Measurements from ENCODE around the gene RFPL1.

Gene RFPL1

GRCh38 chr22:29443452-29443851 lies 5.1 kb downstream of the RFPL1 start:
- DNase-seq: no peak

- DNase-seq: no peak
Measured at GRCh38 chr22:29443861-29444792, 5.7 kb downstream of the RFPL1 start.

GRCh38 chr22:29445508-29445907 lies 7.1 kb downstream of the RFPL1 start:
- DNase-seq: no peak

- no peak for DNase-seq
Measured at GRCh38 chr22:29447906-29448305, 9.5 kb downstream of the RFPL1 start.

GRCh38 chr22:29449296-29449875 lies 11.0 kb downstream of the RFPL1 start:
- DNase-seq: no peak

- DNase-seq: no peak
Measured at GRCh38 chr22:29450222-29450621, 11.8 kb downstream of the RFPL1 start.

- no peak for DNase-seq
Measured at GRCh38 chr22:29451863-29452262, 13.5 kb downstream of the RFPL1 start.

GRCh38 chr22:29454276-29454675 lies 15.9 kb downstream of the RFPL1 start:
- peak; percentile 56 for DNase-seq

GRCh38 chr22:29456211-29456671 lies 17.9 kb downstream of the RFPL1 start:
- no peak for DNase-seq

- no peak for DNase-seq
Measured at GRCh38 chr22:29457730-29458129, 19.3 kb downstream of the RFPL1 start.

- no peak for DNase-seq
Measured at GRCh38 chr22:29458551-29458950, 20.2 kb downstream of the RFPL1 start.

- DNase-seq: no peak
Measured at GRCh38 chr22:29459773-29460172, 21.4 kb downstream of the RFPL1 start.

GRCh38 chr22:29461263-29461662 lies 22.9 kb downstream of the RFPL1 start:
- DNase-seq: no peak

GRCh38 chr22:29463629-29464028 lies 25.2 kb downstream of the RFPL1 start:
- DNase-seq: no peak

GRCh38 chr22:29464581-29464980 lies 26.2 kb downstream of the RFPL1 start:
- DNase-seq: no peak

- DNase-seq: no peak
Measured at GRCh38 chr22:29469755-29470154, 31.4 kb downstream of the RFPL1 start.

GRCh38 chr22:29470159-29470855 lies 31.9 kb downstream of the RFPL1 start:
- no peak for DNase-seq

- DNase-seq: no peak
Measured at GRCh38 chr22:29473001-29473400, 34.6 kb downstream of the RFPL1 start.

- DNase-seq: no peak
Measured at GRCh38 chr22:29475550-29475949, 37.2 kb downstream of the RFPL1 start.

GRCh38 chr22:29476116-29476515 lies 37.7 kb downstream of the RFPL1 start:
- no peak for DNase-seq

GRCh38 chr22:29477723-29478318 lies 39.4 kb downstream of the RFPL1 start:
- no peak for DNase-seq

GRCh38 chr22:29478326-29479276 lies 40.2 kb downstream of the RFPL1 start:
- DNase-seq: no peak

All from midbrain (tissue), 1 donor.